NT2/D1 (cell line): ENCODE data around the gene UTF1.

Experiments used
- SUZ12 ChIP-seq: IDR thresholded peaks from 2 replicates; pipeline ENCODE4 v1.6.1; 2011; ENCODE audit not compliant: insufficient read length, insufficient read depth; ENCODE audit errors: extremely low read depth
- YY1 ChIP-seq: IDR thresholded peaks from 2 replicates; pipeline ENCODE4 v1.6.1; 2011; ENCODE audit not compliant: insufficient read length, insufficient read depth
- ZNF274 ChIP-seq: IDR thresholded peaks from 2 replicates; pipeline ENCODE4 v1.6.1; 2011; ENCODE audit warnings: mild to moderate bottlenecking, low read depth, low read length

DNA sequence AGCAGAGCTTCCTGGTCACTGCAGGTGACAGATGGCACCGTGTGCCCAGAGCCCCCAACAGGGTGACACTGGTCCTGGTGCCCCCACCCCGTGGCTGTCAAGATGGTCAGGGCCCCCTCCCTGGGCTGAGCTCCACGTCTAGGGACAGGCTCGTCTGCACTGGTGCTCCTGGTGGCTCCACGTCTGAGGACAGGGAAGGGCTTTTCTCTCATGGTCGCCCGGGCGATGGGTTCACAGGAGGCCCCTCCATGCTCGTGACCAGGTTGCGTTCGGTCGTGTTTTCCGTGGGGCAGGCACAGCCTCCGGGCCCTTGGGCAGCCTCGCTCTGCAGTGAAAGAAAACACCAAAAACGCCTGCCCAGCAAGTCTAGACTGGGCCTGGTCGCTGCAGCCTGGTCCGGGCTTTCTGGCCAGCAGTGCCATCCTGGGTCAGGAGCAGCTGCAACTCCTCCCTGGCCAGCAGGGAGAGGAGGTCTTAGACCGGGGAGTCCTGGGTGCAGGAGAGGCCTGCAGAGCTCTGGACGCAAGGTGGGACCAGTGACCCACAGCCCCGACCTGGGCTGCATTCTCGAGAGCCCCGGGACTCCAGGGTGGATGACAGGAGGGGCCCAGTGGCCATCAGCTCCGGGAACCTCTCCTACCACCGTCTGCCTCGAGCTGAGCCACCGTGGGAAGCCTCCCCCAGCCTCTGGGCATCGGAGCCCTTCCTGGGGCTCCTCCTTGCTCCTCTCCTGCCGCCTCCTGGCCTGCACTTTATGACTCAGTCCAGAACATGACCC lies 27.9 kb upstream of the UTF1 start:
- no peak for TF ChIP-seq SUZ12
- no peak for TF ChIP-seq YY1
- no peak for TF ChIP-seq ZNF274
